Psoas muscle (tissue), 8 donors: ENCODE measurements around the gene ETFA. TPM values are rescaled to one million over a fixed set of nuclear protein-coding genes. Genes with fewer than 3 reads are reported as not detected.

Experiments
- ATAC-seq, 4 donors: fragments of 200-7000 bp; cut with Tn5 transposase; one replicate each; pipeline ENCODE4 v1.9.1; 2020; ENCODE audit warnings: moderate library complexity in 3 of 4, mild to moderate bottlenecking in 2 of 4
- DNase-seq, 2 donors: peaks; one replicate each; pipeline ENCODE4 v3.0.0-alpha.2; 2020
- H3K27ac ChIP-seq: fragments of 200-600 bp; one replicate; pipeline ENCODE4 v1.8.0; 2022
- H3K27me3 ChIP-seq, 3 donors: fragments of 200-600 bp in 1 of 3; one replicate each; pipeline versions ENCODE4 v1.6.1 to v1.8.0; 2013 to 2022; ENCODE audit warnings: low read length in 2 of 3, mild to moderate bottlenecking in 2 of 3, moderate library complexity in 1 of 3; ENCODE audit not compliant: insufficient read depth in 3 of 3
- H3K36me3 ChIP-seq, 2 donors: fragments of 200-600 bp in 1 of 2; one replicate each; pipeline versions ENCODE4 v1.6.1 to v1.8.0; 2013 to 2022; ENCODE audit warnings: low read depth in 1 of 2, mild to moderate bottlenecking in 1 of 2, moderate library complexity in 1 of 2; ENCODE audit not compliant: insufficient read depth in 1 of 2
- H3K4me1 ChIP-seq: fragments of 200-600 bp; one replicate; pipeline ENCODE4 v1.8.0; 2022
- H3K4me3 ChIP-seq: fragments of 200-600 bp; one replicate; pipeline ENCODE4 v1.8.0; 2022; ENCODE audit warnings: mild to moderate bottlenecking
- H3K9me3 ChIP-seq: fragments of 200-600 bp; one replicate; pipeline ENCODE4 v1.8.0; 2022
- CTCF ChIP-seq: fragments of 200-600 bp; IDR thresholded peaks from one replicate; pipeline ENCODE4 v1.8.0; 2022; ENCODE audit warnings: antibody characterized with exemption
- WGBS, 3 donors: extraction: QIAGEN DNeasy Blood & Tissue Kit; methylation state at CpG; one replicate each; pipeline versions ENCODE4 v1.1.6 to v1.1.7; 2013; 5-methylcytosine and 5-hydroxymethylcytosine counted together
- intact Hi-C, 2 donors: fragments of 100-400 bp; cut with DNase I; formaldehyde crosslinking; loops; one replicate each; pipeline versions ENCODE4 v1.11.0 to v1.14.2; 2022
- polyA plus RNA-seq, 3 donors: library from polyadenylated mRNA; stranded (reverse); fragments of 200-250 nt; gene quantifications; one replicate each; pipeline ENCODE4 v1.2.3, GENCODE V29; 2013
- total RNA-seq, 4 donors: library from RNA; stranded (reverse); fragmentation: NEBNext Ultra II Directional in 2 of 4; extraction: Animal tissue kit (Norgen Biotek cat#: 25700) in 2 of 4; gene quantifications; one replicate each; pipeline versions ENCODE4 v1.2.1 to v1.2.4, GENCODE V29; 2021 to 2023
- donor health status: healthy with polysubstance abuse.
- donor health status: DM: no; HTN: no; CAD: no; lungs with moderate emphysema.
- donor health status: Bipolar disorder and iron deficiency.
- donor health status: healthy.
- donor health status: DM: yes; HTN: yes; CAD: no.
- donor health status: DM: no; HTN: no; CAD: no.
- donor health status: DM: no; HTN: no; CAD: no.
- donor health status: DM: yes; HTN: yes; CAD: no.

ETFA gene
- total and polyA plus RNA-seq, 7 donors, result 257 to 368 (median 276) TPM

- H3K4me1 ChIP-seq, result no peaks in the 10 kb centered on the region
- ATAC-seq, result no peak
- H3K36me3 ChIP-seq, result peaks cover 2 to 81% of the 10 kb centered on the region in 2 donors
- H3K27me3 ChIP-seq, result no peaks in the 10 kb centered on the region
- intact Hi-C loops, result no loop called here
- no peak overlapping the region for H3K4me3 ChIP-seq
- no peak for TF ChIP-seq CTCF
- no peak for DNase-seq
- H3K9me3 ChIP-seq, result no peaks in the 10 kb centered on the region
- WGBS, 3 donors, result 73 to 76% (median 76%) methylated on average over 4 of the region's 4 CpGs
- H3K27ac ChIP-seq, result no peak overlapping the region
Measured at GRCh38 chr15:76286271-76286879, 24.9 kb downstream of the ETFA start.

- Histone ChIP-seq H3K27me3 (no peaks in the 10 kb centered on the region), H3K4me3 (no peak overlapping the region), H3K4me1 (no peaks in the 10 kb centered on the region), H3K36me3 (peaks cover 2 to 83% of the 10 kb centered on the region in 2 donors), H3K27ac (no peak overlapping the region), H3K9me3 (no peaks in the 10 kb centered on the region)
- ATAC-seq, result no peak
- TF ChIP-seq CTCF, result peak; percentile 35
- intact Hi-C loops, result no loop called here
- DNase-seq, result no peak
- 89 to 98% (median 92%) methylated on average over 1 of the region's 1 CpG for WGBS, 3 donors
Measured at GRCh38 chr15:76285241-76285825, 25.9 kb downstream of the ETFA start.

GRCh38 chr15:76282465-76282864, 28.8 kb downstream of the ETFA start:
- intact Hi-C loops, result no loop called here

GRCh38 chr15:76278651-76279050, 32.6 kb downstream of the ETFA start:
- no peaks in the 10 kb centered on the region for H3K9me3 ChIP-seq
- intact Hi-C loops, result no loop called here
- H3K27me3 ChIP-seq, result no peaks in the 10 kb centered on the region
- no peak overlapping the region for H3K27ac ChIP-seq
- no peak for TF ChIP-seq CTCF
- ATAC-seq (no peak), DNase-seq (no peak)
- H3K4me1 ChIP-seq, result no peaks in the 10 kb centered on the region
- H3K36me3 ChIP-seq, result peaks cover 2 to 90% of the 10 kb centered on the region in 2 donors
- no peak overlapping the region for H3K4me3 ChIP-seq
- 88 to 97% (median 92%) methylated on average over 1 of the region's 1 CpG for WGBS, 3 donors

More at GRCh38 chr15:76282465-76282864, 28.8 kb downstream of the ETFA start:
- WGBS, 3 donors, result 59 to 65% (median 60%) methylated on average over 3 of the region's 3 CpGs
- Histone ChIP-seq H3K27ac (no peak overlapping the region), H3K4me1 (no peaks in the 10 kb centered on the region), H3K36me3 (peaks cover 2 to 99% of the 10 kb centered on the region in 2 donors), H3K9me3 (no peaks in the 10 kb centered on the region), H3K27me3 (no peaks in the 10 kb centered on the region), H3K4me3 (no peak overlapping the region)
- DNase-seq, result no peak
- no peak for TF ChIP-seq CTCF
- no peak for ATAC-seq
